Measurements from ENCODE around the gene UBE3B. TPM values are rescaled to one million over a fixed set of nuclear protein-coding genes. Genes with fewer than 3 reads are reported as not detected.

The UBE3B gene
- polyA plus RNA-seq, 1 donor (not counting 4 experiments of a cell fraction or from before 2014, with no cell fraction given) = 27.1 TPM

- Histone ChIP-seq H3K4me1 (ENCODE audit: control insufficient read depth, extremely low read depth, insufficient read depth, low read length) (no peaks in the 10 kb centered on the region), H3K4me2 (ENCODE audit: control insufficient read depth, extremely low read depth, insufficient read depth, low read depth, low read length) (no peak overlapping the region), H3K79me2 (ENCODE audit: control insufficient read depth, insufficient read depth, low read length) (no peaks in the 10 kb centered on the region), H3K4me3 (ENCODE audit: control insufficient read depth in 2 of 3, extremely low read depth in 1 of 3, insufficient read depth in 2 of 3, low read depth in 1 of 3, low read length in 3 of 3) (no peak overlapping the region), H3K9ac (ENCODE audit: control insufficient read depth, extremely low read depth, insufficient read depth, low read length) (no peak overlapping the region), H4K20me1 (ENCODE audit: control insufficient read depth, extremely low read depth, insufficient read depth, low read length) (no peaks in the 10 kb centered on the region), H3K27me3 (ENCODE audit: control insufficient read depth, extremely low read depth, insufficient read depth, low read length) (no peaks in the 10 kb centered on the region), H3K27ac (ENCODE audit: control insufficient read depth, insufficient read depth, low read length) (no peak overlapping the region), H3K9me1 (ENCODE audit: control insufficient read depth, extremely low read depth, insufficient read depth, low read length) (no peaks in the 10 kb centered on the region), H3K9me3 (ENCODE audit: control insufficient read depth, low read depth, low read length) (no peaks in the 10 kb centered on the region), H3K36me3 (ENCODE audit: control insufficient read depth in 2 of 2, extremely low read depth in 1 of 2, insufficient read depth in 2 of 2, low read length in 2 of 2) (peaks cover 15 to 18% of the 10 kb centered on the region in 2 experiments), H2AFZ (ENCODE audit: control insufficient read depth, low read length) (no peak overlapping the region)
- DNase-seq (ENCODE audit: low read depth, low spot score) (no peak), FAIRE-seq (no peak)
- TF ChIP-seq CTCF (optimal IDR thresholded peaks at IDR 0.05 in 1 of 3, IDR thresholded peaks at IDR 0.05 in 1 of 3, conservative IDR thresholded peaks at IDR 0.05 in 1 of 3; ENCODE audit: extremely low read depth in 1 of 3, insufficient read depth in 2 of 3, low read length in 3 of 3) (no peak), EZH2 (IDR thresholded peaks at IDR 0.05; ENCODE audit: low read length) (no peak)
- dilution Hi-C loops (cut with MboI; ENCODE audit: extremely low pct_ligation_motif_present, low sequenced_read_pairs) = no loop called here
Measured at GRCh38 chr12:109562871-109563270, 85.4 kb downstream of the UBE3B start.

- Histone ChIP-seq H3K9ac (ENCODE audit: control insufficient read depth, extremely low read depth, insufficient read depth, low read length) (no peak overlapping the region), H2AFZ (ENCODE audit: control insufficient read depth, low read length) (no peak overlapping the region), H3K9me3 (ENCODE audit: control insufficient read depth, low read depth, low read length) (no peaks in the 10 kb centered on the region), H3K79me2 (ENCODE audit: control insufficient read depth, insufficient read depth, low read length) (no peaks in the 10 kb centered on the region), H3K4me1 (ENCODE audit: control insufficient read depth, extremely low read depth, insufficient read depth, low read length) (no peaks in the 10 kb centered on the region), H3K4me2 (ENCODE audit: control insufficient read depth, extremely low read depth, insufficient read depth, low read depth, low read length) (no peak overlapping the region), H3K9me1 (ENCODE audit: control insufficient read depth, extremely low read depth, insufficient read depth, low read length) (no peaks in the 10 kb centered on the region), H3K36me3 (ENCODE audit: control insufficient read depth in 2 of 2, extremely low read depth in 1 of 2, insufficient read depth in 2 of 2, low read length in 2 of 2) (peaks cover 20 to 22% of the 10 kb centered on the region in 2 experiments), H4K20me1 (ENCODE audit: control insufficient read depth, extremely low read depth, insufficient read depth, low read length) (no peaks in the 10 kb centered on the region), H3K4me3 (ENCODE audit: control insufficient read depth in 2 of 3, extremely low read depth in 1 of 3, insufficient read depth in 2 of 3, low read depth in 1 of 3, low read length in 3 of 3) (no peak overlapping the region), H3K27ac (ENCODE audit: control insufficient read depth, insufficient read depth, low read length) (no peak overlapping the region), H3K27me3 (ENCODE audit: control insufficient read depth, extremely low read depth, insufficient read depth, low read length) (no peaks in the 10 kb centered on the region)
- dilution Hi-C loops (cut with MboI; ENCODE audit: extremely low pct_ligation_motif_present, low sequenced_read_pairs) = no loop called here
- FAIRE-seq (no peak), DNase-seq (ENCODE audit: low read depth, low spot score) (no peak)
- TF ChIP-seq EZH2 (IDR thresholded peaks at IDR 0.05; ENCODE audit: low read length) (no peak), CTCF (optimal IDR thresholded peaks at IDR 0.05 in 1 of 3, IDR thresholded peaks at IDR 0.05 in 1 of 3, conservative IDR thresholded peaks at IDR 0.05 in 1 of 3; ENCODE audit: extremely low read depth in 1 of 3, insufficient read depth in 2 of 3, low read length in 3 of 3) (no peak)
Measured at GRCh38 chr12:109563291-109564284, 86.2 kb downstream of the UBE3B start.
